ENCODE data around the gene MUC12.
"Not testable (repeated sequence)": the region's sequence is repeated elsewhere in the genome, so short reads cannot be mapped to it uniquely, and the experiment has no call there.

MUC12 gene

DNA sequence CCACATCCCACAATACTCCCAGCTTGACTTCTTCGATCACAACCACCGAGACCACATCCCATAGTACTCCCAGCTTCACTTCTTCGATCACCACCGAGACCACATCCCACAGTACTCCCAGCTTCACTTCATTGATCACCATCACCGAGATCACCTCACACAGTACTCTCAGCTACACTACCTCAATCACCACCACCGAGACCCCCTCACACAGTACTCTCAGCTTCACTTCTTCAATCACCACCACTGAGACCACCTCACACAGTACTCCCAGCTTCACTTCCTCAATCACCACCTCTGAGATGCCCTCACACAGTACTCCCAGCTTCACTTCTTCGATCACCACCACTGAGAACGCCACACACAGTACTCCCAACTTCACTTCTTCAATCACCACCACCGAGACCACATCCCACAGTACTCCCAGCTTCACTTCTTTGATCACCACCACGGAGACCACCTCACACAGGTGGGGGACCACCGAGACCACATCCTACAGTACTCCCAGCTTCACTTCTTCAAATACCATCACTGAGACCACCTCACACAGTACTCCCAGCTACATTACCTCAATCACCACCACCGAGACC, 11.4 kb upstream of the MUC12 start:
- no peak for DNase-seq (ENCODE audit: low spot score)

DNA sequence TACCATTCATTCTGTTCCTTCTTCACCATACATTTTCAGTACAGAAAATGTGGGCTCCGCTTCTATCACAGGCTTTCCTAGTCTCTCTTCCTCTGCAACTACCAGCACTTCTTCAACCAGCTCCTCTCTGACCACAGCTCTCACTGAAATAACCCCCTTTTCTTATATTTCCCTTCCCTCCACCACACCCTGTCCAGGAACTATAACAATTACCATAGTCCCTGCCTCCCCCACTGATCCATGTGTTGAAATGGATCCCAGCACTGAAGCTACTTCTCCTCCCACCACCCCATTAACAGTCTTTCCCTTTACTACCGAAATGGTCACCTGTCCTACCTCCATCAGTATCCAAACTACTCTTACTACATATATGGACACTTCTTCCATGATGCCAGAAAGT, 9.5 kb upstream of the MUC12 start:
- DNase-seq (ENCODE audit: low spot score): no peak

DNA sequence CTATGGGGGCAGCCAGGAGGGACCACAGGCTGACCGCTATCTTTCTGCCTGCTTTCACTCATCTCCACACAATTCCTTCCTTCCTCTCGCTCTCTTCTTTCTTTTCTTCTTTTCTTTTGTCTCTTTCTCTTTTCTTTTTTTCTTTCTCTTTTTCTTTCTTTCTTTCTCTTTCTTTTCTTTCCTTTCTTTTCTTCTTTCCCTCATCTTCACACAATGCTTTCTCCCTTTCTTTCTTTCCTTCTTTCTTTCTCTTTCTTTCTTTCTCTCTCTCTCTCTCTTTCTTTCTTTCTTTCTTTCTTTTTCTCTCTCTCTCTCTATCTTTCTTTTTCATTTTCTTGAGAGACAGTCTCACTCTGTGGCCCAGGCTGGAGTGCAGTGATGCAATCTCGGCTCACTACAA, 6.8 kb upstream of the MUC12 start:
- no peak for DNase-seq (ENCODE audit: low spot score)

DNA sequence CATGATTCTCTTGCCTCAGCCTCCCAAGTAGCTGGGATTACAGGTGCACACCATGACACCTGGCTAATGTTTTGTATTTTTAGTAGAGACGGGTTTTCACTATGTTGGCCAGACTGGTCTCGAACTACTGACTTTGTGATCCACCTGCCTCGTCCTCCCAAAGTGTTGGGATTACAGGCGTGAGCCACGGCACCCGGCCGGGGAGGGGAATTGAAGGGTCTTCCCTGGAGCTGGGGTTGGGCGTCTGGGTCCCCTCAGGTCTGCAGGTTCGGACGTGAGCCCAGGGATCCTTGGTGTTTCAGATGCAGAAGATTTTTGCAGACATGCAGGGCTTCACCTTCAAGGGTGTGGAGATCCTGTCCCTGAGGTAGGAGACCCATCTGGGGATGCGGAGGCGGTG, 6.0 kb upstream of the MUC12 start:
- no peak for DNase-seq (ENCODE audit: low spot score)

DNA sequence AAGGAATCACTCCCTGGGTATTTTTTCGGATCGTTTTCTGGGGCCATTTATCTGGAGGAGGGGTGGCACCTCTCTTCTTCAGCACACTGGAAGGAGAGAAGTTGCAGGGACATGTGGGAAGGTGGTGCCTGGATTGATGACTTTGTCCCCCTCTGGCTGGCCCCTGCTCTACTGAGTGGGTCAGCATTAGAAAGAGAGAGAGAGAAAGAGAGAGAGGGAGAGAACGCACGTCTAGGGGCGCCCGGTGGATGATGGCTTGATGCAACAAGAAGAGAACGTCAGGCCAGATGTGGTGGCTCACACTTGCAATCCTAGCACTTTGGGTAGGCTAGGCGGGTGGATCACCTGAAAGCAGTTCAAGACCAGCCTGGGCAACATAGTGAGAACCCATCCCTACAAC, 5.5 kb upstream of the MUC12 start:
- DNase-seq (ENCODE audit: low spot score): no peak

DNA sequence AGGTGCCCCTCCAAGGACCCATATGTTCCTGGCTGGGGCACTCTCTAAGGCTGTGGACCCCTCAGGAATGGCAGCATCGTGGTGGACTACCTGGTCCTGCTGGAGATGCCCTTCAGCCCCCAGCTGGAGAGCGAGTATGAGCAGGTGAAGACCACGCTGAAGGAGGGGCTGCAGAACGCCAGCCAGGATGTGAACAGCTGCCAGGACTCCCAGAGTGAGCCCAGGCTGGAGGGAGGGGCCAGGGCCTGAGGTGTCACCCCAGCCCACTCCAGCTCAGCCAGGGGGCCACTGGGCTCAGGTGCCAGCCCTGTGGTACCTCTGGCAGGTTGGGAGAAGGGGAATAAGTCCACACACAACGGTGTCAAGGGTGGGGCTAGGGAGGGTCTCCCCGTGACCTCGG, 4.7 kb upstream of the MUC12 start:
- DNase-seq (ENCODE audit: low spot score): no peak

DNA sequence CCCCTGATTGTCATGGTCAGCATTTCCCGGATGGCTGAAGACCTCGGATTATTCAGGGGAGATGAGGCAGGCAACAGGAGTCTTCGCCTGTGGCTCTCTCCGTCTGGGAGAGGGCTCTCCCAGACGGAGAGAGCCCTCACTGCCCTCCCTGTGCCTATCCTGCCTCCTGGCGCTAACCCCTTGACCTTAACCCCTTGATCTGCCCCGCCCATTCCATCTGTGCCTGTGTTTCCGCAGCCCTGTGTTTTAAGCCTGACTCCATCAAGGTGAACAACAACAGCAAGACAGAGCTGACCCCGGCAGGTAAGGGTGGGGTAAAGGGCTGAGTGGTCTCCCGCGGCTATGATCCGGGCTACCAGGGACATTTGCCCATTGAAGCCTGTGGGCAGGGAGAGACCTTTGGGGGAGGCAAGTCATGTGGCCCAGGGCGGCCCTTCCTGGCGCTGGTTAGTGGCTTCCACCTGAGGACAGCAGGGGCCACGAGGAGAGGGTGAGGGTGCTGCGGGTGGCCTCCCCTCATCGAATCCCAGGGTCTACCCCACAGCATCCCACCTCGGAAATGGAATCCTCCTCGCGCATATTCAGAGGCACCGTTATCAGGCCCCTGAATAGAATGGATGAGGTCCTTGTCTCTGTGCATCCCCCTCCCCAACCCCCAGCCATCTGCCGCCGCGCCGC, 4.2 kb upstream of the MUC12 start:
- DNase-seq (ENCODE audit: low spot score): no peak

DNA sequence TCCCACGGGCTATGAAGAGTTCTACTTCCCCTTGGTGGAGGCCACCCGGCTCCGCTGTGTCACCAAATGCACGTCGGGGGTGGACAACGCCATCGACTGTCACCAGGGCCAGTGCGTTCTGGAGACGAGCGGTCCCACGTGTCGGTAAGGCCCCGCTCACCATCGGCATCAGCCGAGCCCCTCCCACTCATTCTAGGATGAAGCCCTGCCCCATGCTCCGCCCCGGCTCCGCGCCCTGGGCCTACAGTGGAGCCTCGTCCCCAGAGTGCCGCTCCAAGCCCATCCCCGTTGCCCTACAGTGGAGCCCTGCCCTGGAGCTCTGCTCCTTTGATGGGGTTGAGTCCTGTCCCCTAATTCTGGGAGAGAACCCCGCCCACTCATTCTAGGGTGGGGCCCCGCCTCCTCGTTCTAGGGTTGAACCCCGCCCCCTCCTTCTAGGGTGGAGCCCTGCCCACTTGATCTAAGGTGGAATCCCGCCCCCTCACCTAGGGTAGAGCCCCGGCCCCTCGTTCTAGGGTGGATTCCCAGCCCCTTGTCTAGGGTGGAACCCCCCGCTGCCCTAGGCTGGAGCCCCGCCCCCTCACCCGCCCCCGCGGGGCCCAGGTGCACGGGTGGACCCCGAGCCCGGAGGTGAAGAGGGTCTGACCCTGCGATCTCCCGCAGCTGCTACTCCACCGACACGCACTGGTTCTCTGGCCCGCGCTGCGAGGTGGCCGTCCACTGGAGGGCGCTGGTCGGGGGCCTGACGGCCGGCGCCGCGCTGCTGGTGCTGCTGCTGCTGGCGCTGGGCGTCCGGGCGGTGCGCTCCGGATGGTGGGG, 3.4 kb upstream of the MUC12 start:
- DNase-seq (ENCODE audit: low spot score): peak; percentile 86

DNA sequence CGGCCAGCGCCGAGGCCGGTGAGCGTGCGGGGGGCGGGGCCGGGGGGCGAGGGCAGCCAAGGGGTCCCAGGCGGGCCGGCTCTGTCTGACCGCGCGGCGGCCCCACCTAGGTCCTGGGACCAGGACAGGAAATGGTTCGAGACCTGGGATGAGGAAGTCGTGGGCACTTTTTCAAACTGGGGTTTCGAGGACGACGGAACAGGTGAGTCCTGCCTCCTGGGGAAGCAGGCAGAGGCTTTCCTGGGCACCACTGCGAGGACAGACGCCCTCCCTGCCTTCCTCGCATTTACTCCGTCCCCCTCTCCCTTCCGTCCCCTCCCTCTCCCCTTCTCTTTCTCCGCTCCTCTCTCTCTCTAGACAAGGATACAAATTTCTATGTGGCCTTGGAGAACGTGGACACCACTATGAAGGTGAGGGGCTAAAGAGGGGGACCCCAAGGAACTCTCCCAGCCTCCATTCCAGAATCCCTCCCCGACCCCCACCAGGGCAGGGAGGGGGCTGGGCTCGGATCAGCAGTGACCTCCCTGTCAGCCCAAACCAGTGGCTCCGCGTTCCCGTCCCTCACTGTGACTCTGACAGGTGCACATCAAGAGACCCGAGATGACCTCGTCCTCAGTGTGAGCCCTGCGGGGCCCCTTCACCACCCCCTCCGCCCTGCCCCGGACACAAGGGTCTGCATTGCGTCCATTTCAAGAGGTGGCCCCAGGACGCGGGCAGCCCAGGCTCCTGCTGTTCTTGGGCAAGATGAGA, 2.6 kb upstream of the MUC12 start:
- no peak for DNase-seq (ENCODE audit: low spot score)

DNA sequence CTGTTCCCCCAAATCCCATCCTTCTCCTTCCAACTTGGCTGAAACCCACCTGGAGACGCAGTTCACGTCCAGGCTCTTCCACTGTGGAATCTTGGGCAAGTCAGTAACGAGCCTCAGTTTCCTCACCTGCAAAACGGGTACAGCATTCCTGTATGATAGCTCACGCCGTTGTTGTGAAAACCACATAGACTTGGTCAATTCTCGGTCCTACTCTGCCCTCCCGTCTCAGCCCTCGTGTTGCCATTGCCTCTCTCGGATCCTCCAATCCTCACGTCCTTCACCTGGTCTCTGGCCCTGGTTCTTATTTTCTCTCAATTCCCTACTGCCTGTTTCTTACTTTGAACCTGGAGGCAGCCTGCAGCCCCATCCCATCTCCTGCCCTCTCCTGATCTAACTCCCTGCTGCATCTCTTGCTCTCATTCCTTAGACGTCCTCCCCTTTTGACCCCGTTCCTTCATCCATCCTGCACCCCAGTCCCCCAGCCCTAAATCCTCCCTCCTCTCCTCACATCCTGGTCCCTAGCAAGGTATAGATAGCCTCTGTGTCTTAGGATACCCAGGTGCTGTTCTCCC, 2.0 kb upstream of the MUC12 start:
- DNase-seq (ENCODE audit: low spot score): no peak

DNA sequence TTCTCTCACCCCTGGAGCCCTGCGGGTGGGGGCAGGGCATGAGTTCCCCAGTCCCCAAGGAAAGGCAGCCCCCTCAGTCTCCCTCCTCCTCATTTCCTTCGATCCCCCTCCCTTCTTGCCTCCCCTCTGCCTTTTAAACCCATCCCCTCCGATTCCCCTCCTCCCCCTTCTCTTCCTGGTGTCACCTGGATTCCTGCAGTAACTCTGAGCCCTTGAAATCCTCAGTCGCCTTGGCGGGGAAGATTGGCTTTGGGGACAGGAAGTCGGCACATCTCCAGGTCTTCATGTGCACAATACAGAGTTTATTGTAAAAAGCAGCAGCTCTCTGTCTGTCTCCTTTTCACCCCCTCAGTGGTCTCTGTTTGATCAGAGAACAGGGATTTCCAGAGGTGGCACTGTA, 1.3 kb upstream of the MUC12 start:
- DNase-seq (ENCODE audit: low spot score): no peak

DNA sequence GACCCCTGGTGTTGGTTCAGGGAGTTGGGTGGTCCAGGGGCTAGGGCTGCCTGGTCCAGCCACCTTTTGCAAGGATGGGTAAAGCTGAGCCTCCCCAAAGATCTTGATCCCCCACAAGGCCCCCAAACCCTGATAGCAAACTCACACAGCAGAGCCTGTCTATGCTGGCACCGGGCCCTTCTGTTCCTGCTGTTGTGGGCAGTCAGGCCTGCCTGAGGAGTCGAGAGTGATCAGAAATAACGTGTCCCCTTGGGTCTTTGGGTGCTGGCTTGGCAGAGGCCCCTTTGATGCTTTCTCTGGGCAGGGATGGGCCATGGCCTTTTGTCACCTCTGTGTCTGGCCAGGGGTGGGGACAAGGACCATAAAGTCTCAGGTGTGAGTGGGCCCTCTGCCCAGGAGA, 715 bp upstream of the MUC12 start:
- no peak for DNase-seq (ENCODE audit: low spot score)

DNA sequence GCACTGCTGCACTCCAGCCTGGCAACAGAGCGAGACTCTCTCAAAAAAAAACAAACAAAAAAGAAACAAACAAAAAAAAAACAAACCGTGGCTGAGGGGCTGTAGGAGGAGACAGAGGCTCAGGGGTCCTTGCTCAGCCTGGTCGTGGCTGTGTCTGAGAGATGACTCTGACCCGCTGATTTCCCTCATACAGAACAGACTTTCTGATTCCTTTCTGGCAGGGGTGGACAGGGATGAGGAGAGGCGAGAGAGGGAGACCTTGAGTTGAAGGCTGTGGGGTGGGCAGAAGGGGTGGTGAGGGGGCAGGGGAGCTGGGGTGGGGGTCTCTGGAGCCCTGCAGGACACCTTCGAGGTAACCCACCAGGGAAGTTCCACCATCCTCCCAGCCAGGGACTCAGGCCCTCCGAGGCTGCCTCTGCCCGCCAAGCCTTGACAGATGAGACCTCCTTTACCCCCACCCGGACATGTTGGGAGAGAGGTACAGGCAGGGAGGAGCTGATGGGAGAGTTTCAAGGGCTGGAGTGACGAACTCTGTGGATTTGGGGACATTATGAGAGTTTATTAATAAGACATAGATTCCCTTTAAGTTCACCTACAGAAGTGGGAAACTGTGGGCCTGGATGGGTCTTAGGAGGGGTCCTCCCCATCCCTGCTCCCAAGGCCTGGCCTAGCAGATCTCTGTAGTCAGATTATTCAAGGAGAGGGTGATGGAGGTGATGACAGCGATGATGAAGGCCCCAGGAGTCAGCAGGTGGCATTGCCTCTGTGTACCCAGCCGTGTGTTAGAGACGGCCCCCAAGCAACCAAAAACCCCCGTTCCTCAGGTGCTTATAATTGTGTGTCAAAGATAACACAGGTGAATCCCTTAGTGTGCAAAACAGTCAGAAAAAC, 2.0 kb downstream of the MUC12 start:
- DNase-seq (ENCODE audit: low spot score): no peak

DNA sequence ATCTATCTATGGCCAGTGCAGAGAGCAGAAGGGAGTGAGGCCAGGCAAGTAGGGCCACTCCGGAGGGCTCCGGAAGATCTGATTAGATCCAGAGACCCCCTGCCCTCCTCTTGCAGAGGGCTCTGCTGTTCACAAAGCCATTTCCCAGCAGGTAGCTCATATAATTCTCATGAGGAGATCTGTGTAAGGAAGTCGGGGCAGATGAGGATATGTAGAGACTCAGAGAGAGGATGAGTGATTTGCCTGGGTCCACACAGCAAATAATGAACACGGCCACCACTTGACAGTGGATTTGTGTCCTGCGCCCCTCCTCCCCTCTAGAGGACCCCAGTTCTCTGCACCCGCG, 2.6 kb downstream of the MUC12 start:
- no peak for DNase-seq (ENCODE audit: low spot score)

DNA sequence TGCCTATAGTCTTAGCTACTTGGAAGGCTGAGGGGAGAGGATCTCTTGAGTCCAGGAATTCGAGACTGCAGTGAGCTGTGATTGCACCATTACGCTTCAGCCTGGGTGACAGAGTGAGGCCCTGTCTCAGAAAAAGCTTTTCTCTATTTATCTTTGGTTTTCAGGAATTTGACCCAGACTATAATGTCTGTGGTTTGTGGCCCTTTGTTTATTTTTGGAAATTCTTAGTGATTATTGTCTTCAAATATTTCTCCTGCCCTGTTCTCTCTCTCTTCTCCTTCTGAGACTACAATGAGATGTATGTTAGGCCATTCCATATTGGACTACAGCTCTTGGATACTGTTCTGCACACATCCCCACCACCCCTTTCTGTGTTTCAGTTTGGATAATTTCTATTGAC, 4.7 kb downstream of the MUC12 start:
- DNase-seq (ENCODE audit: low spot score): no peak

DNA sequence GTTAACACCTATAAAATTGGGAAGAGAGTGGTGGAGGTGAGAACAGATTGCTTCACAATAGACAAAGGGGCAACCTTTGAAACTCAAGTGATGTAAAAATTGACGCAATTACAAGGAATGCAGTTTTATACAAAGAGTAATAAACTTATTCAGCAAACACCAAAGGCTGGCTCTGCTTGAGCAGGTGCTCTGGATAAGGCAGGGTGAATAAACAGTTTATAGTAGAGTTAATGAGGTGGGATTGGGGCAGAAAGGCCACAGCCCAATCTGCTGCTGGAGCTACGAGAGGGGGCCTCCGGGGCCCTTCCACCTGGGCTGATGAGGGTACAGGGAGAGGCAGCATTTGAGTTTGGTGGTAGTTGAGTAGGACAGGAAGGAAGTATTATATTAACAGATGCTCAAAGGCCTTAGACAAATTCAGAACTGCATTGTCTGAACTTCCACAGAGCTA, 6.0 kb downstream of the MUC12 start:
- DNase-seq (ENCODE audit: low spot score): no peak

DNA sequence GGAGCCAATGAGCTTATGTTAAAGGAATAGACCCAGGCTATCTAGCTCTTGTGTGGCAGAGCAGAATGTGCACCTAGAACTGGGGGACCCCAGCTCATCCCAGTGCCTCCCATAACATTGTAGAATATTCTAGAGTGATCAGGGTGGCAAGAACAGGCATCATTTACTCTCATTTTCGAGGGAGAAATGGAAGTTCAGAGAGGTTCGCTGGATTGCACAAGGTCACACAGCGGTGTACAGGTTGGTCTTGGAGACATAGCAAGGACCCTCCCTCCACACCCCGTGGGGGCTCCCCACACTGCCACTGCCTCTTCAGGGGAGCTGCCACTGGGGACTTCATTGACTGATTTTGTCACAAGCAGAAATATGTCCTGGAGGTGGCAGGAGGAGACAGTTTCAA, 8.9 kb downstream of the MUC12 start:
- DNase-seq (ENCODE audit: low spot score): no peak

DNA sequence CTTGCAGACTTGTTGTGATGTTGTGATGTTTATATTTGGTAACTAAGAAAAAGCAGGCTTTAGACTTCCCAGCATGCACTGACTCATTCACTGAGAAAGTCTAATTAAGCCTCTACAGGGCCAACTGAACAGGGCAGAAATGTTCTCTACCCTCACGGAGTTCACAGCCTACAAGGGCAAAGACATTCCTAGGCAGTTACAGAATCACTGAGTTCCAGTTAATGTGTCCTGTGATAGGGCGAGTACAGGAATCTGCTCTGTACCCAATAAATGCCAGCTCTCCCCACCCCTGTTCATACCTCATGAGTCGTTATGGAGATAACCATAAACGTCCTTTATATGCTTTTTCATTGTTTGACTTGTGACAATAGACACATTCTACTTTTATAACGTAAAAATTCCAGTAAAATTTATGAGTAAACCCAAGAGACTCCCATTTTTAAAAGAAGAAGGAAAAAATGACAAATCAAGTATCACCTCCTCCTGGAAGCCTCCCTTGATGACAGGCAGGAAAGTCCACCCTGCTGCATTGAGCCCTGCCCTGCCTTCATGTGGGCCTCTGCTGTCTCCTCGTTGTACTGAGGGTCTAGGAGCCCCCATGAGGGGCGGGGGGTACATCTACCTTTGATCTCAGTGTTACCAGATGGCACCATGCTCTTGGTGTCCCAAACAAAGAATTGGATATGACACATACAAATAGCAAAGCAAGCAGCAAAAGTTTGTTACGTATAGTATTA, 14.3 kb downstream of the MUC12 start:
- no peak for DNase-seq (ENCODE audit: low spot score)

DNA sequence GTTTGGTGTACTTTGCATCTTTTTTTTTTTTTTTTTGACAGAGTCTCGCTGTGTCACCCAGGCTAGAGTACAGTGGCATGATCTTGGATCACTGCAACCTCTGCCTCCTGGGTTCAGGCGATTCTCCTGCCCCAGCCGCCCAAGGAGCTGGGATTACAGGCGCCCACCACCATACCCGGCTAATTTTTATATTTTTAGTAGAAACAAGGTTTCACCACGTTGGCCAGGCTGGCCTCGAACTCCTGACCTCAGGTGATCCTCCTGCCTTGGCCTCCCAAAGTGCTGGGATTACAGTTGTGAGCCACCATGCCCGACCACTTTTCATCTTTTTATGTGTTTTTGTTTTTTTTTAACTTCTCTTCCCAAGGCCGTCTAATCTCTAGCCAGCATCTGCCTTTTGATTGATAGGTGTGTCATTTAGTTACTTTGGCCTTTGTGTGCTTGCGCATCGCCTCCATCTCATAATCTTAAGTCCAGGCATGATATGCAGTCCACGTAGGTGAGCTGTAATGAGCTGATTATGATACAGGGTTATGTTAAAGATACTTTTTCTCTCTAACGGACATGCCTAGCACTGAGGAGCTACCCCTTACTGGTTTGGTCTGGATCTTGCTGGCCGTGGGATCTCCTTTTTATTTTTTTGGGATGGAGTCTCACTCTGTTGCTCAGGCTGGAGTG, 15.0 kb downstream of the MUC12 start:
- not testable (repeated sequence) for DNase-seq (ENCODE audit: low spot score)
